ENCODE measurements around the gene CLRN3.

Gene CLRN3

DNA sequence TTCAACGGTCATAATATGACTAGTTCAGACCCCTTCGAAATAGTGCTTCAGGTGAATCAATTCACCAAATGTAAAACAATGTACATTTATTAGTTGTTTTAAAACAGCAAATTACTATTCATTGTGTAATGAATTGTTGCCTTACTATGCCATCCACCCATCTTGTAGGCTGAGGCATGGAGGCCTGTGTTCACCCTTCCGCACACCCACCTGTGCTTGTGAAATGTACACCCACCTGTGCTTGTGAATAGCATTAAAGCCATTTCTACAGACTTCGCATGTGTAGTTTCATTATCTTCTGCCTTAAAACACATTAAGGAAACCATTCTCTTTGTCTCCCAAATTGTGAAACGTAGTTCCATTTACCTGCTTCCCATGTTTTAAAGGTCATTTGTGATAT lies 16.8 kb downstream of the CLRN3 start:
- DNase-seq: no peak

DNA sequence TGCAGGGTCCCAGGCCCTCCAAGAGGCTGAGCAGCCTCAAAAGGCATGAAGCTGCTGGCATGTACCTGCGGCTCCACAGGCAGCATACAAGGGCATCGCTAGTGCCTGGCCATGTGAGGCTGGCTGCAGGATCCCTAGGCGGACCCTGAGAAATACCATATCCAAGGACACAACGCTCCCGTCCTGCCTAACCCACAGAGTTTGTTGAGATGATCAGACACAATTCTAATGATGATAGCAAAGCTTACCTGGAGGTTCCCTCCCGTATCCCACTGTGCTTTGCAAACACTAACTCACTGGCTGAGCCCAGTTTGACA lies 17.3 kb downstream of the CLRN3 start:
- DNase-seq: no peak

DNA sequence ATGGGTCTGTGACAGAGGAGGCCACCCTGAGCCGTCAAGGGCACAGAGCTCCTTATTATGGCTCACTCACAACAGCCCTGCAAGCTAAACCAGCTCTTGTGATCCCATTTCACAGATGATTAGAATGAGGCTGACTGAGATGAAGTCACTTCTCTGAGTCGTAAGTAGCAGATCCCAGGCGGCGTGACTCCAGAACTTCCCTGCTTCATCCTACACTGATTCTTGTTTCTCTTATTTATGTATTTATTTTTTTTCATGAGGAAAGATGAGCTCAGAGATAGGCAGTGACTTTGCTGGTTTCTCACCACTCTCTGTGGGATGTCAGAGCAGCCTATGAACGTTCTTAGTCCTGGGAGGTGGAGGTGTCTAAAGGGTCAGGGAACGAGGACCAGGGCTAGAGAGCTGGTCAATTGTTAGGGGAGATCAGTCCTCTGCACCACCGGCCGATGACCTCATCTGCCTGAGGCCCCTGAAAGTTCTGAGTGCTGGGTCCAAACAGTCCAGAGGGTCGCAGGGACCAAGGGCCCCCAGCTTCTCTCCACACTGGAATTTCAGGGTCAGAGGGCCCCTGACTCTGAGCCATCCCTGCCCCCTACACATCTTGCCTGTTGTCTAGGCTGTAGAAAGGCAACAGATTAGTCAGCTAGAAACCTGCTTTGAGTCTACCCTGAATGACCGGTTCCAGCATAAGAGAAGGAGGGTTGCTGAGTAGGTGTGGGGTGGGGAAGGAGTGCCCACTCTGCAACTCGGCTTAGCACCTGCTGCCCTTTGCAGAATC lies 17.9 kb downstream of the CLRN3 start:
- DNase-seq: no peak

DNA sequence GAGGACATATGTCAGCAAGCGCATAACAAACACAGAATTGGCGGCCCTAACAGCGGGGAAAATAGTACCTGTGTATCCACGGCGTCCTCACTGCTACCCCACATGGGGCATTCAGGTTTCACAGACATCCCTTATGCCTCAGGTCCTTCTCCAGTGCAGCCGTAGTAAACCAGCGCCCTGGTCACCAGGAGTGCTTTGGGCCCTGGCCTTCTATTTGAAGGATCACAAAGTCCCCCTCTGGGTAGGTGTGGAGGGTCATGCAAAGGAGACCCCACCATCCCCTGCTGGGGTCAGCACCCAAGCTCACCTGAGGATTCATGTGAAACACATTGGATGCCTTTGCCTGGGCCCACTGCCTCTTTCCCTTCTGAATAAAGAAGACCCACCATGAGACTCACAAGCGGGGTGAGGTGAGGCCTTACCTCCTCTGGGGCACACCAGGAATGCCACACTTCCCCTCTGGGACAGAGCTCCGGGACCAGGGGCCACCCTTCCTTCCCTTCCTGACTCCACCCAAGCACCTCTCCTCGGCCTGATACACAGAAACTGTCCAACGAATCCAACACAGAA lies 18.8 kb downstream of the CLRN3 start:
- DNase-seq: no peak

DNA sequence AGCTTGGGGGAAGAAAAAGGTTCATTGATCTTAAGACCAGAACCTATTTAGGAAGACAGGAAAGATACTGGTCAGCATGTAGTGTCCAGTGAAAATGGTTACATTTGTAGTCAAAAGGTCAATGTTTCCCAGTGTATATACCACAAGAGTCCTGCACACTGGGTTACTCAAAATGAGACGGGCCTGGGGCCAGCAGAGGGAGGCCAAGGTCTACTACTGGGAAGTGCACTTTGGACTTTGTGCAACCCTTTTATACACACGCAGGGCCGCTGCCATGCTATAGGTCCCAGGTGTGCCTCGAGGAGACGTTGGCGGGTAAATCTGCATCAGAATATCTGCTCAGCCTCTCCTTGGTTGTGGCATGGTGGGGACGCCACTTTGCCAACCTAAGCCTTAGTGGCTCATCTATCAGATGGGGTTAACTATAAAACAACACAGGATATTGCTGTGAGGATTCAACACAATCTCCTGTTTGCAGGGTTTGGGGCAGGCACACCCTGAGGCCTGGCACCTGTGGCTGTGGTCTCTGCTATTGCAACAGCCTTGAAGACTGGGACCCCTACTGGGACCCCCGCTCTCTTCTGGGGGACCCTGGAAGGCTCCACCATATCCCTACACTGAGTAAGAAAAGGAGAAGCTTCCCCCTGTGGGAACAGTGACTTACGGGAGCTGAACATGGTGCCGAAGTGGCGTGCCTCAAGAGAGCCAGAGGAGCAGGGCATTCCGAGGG lies 19.7 kb downstream of the CLRN3 start:
- DNase-seq: peak in 1 of 56 donors; percentile 9

DNA sequence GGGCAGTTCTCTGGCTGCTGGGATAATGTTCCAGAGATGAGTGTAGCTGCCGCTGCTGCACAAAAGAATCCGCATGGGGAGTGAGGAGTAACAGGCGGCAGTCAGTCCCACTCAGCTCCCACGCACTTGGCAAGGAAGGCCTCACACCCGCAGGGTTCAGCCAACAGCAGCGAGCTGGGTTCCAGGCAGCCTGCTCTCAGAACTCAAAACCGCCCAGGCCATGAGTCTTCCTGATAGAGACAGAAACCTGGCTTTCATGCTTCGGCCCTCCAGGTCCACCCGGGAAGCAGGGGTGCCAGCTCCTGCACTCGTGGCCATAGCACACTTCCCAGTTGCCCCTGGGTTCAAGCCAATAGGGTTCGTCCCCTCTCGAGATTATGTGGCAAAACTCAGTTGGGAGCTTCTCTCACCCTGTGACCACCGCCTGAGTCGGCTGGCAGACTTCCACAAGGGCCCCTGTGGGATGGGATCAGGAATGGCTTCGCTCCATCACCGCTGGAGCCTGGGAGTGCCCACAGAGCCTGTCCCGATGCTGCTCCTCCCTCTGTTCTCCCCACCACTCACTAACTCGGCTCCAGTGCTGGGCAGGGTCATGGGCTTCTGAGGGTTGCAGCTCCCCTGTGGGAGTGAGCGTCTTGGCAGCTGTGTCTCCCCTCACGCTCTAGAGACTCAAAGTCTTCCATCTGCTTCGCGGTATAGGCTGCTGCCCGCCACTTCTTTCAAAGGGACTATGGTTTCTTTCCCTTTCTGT lies 20.6 kb downstream of the CLRN3 start:
- no peak for DNase-seq

DNA sequence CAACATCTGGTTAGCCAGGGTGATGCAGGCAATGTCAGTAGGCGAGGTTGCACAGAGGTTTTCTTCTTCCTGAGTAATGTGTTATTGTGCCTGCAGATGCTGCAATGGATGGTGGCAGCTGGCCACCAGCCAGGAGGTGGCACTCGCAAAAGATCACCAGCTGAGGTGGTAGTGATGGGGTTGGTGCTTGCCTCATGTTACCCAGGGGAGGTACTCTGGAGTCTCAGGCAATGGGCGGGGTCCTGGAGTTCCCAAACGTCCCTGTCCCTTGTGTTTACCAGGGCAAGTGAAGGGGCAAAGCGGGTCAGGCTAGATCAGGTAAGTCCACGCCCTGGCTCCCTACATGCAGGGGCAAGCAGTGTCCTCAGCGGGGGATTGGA lies 21.1 kb downstream of the CLRN3 start:
- no peak for DNase-seq

DNA sequence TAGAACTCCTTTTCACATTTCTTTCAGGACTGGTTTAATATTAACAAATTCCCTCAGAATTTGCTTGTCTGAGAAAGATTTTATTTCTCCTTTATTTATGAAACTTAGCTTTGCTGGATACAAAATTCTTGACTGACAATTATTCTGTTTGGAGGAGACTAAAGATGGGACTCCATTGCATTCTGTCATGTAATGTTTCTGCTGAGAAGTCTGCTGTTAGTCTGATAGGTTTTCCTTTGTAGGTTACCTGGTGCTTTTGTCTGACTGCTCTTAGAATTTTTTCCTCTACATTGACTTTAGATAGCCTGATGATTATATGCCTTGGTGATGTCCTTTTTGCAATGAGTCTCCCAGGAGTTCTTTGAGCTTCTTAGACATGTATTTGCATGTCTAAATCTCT lies 23.4 kb downstream of the CLRN3 start:
- no peak for DNase-seq

DNA sequence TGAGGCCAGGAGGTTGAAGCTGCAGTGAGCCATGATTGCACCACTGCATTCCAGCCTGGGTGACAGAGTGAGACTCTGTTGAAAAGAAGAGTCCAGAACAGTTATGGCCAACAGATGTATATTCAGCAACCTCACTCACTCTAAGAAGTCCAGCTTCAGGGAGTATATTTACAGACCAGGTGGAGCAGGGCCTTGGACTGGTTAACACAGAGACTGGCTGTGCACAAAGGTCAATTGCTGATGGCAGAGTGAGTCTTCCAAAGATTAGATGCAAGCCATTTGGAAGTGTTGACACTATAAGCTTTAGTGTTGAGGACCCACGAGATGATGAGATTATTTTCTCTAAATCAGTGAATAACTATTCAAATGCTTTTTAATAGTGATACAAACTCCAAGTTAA lies 24.9 kb downstream of the CLRN3 start:
- no peak for DNase-seq

DNA sequence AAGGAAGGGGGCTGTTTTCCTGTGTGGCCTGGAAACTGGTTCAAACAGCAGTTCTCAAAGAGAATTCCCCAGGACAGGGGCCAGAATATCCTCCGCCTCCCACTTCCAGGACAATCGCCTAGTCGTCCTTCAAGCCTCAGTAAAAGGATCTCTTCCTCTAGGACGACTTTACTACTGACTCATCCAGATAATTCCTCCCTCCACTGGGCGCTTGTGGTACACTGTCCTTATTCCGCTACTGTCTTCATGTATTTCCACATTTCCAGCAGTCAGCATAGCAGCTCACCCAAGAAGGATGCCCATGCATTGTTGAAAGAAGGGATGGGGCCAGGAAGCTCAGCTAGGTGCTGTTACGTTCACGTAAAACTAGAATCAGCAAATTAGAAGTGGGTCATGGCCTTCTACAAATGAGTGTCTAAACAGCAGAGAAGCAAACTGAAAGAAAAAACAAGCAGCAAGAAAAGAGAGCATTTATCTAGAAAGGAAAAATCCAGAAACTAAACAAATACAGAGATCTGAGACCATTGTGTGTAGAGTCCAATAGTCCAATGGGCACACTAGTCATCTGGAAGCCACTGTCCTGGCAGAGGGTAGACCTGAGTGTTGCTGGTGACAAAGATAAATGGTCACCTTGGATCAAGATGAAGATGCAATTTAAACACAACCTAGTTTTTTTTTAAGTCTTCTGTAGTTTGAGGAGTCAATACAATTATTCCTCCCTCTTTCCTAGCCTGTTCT lies 26.3 kb downstream of the CLRN3 start:
- no peak for DNase-seq

DNA sequence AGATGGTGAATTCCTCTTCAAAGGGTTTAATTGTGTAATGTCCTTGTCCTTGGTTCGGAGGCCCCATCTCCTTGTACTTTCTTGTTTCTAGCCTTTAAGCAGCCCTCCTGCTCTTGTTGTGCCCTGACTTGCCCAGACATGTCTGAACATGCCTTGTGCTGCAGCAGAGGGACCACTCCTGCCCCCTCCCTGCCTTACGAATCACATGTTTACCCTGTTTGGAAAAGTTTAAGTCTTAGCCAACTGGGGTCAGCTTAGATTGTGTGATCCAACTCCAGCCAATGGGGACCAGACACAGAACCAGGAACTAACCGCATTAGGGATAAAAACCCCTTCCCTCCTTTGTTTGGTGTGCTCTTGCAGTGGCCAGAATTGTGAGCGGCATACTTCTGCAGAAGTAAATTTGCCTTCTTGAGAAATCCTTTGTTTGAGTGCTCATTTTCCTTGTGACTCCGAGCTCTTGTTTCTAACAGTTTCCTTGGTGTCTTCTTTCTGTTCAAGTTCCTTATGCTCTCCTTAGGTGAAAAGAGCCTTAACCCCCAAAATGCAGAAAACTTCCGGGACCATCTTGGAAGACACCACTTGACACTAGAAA lies 29.4 kb downstream of the CLRN3 start:
- no peak for DNase-seq

DNA sequence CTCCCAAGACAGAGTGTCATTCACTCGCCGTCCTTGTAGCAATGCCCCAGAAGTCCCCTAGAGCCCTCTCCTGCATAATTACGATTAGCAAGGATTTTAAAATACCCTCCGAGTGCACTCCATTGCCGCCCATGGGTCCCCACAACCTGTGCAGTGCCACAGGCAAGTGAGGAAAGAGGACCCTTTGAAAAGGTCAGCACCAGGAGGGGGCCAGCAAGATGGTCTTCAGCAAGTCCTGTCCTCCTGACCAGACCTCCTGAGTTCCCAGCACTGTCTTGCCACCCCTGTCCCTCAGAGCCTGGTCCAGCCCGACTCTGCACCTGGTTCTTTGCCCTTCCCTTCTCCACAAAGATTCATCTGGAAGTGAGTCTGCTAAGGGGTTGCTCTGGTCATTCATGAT lies 32.1 kb downstream of the CLRN3 start:
- DNase-seq: no peak

DNA sequence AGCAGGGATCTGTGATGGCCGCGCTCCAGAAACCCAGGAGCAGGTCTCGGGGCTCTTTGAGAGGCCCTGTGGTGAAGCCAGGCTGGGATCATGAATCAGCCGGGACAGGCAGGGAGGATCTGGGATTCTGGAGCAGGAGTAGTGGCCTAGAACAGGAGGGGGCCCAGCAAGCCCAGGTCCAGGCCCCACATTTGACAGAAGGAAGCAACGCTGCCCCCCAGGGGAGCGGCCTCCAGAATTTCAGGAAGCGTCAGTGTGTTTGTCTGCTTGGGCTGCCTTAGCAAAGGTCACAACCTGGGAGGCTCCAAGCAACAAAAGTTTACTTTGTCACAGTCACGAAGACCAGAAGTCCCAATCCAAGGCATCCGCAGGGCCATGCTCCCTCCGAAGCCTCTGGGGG lies 36.8 kb downstream of the CLRN3 start:
- DNase-seq: no peak

DNA sequence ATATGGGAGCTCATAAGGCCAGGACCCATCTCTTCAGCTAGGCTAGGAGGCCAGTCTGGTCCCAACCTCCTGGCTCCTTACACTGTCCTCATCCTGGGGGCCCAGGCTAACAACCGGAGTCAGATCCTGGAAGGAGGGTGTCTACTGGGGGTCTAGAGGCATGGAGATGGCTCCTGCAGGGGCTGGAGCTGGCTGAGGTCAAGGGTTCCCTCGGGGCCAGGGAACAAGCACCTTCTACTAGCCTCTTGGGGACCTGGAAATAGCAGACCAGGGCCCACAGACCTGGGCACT lies 37.2 kb downstream of the CLRN3 start:
- no peak for DNase-seq

DNA sequence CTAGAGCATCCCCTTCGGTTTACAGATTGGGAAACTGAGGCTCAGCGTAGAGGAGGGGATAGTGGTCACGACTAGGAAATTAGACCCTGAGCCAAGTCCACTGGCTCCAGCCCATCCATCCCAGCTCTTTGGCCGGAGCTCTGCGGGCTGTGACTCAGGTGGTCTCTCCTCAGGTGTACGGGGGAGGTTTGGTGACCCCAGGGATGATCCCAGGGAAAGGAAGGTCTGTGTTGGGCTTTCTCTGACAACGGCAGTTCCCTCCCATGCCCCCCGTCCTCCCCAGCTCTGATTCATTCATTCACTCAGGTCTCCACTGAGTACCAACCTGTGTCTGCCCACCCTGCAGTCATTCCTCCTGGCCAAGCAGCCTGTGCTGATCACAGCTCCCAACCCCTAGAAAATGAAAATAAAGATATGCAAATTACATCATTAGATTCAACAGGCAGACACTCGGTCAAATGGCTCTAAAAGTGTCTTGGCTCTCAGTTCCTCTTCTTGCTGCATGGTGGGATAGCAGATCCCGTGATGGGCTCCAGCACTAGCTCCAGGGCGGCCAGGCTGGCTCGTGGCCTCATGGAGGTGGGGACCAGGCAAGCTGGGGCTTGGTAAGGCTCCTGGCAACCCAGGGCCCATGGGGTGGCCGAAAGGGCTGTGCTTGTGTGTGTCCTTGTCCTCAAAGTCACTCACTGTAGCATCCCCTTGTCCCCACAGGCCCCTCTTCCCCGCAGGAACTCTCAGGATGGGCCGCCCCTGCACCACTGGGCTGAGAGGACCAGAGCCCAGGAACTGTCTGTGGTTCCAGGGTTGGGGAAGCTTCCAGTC lies 37.8 kb downstream of the CLRN3 start:
- peak in 2 of 56 donors; percentile 3 to 14 for DNase-seq

DNA sequence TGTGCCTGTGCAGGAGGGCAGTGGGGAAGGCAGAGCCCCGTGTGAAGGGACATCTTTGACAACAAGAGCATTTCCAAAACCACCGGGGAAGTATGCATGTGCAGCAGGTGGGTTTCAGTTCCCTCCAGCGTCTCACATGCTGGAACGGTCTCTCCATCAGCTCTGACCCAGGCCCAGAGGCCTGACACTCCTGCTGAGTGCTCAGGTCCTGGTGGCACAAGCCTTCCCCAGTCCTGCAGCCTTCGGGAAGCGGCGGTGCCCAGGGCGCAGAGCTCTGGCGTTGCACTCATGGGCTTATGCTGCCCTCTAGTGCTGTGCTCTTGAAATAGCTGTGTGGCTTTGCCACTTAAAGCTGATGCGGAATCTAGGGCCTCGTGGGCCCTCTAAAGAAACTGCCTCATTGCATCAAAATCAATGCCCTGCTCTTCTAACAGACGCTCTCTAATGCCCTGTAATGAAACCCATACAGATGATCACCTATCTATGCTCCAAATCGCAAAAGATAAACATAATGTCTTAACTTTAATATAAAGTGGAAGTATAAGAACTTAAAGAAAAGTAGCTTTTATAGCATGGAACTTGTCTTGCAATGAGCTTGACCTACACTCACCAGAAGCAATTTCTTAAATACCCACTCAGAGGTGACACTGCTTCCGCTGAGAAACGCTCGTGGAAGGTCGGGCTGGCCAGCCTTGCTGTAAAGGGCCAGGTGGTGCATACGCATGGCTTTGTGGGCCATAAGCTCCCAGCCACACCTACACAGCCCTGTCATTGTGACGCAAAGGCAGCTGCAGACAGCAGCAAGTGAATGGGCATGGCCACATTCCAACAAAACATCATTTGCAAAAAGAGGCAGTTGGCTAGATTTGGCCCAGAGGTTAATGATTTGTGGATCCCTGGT lies 38.6 kb downstream of the CLRN3 start:
- peak in 52 of 56 donors; percentile 9 to 84 (median 53) for DNase-seq

DNA sequence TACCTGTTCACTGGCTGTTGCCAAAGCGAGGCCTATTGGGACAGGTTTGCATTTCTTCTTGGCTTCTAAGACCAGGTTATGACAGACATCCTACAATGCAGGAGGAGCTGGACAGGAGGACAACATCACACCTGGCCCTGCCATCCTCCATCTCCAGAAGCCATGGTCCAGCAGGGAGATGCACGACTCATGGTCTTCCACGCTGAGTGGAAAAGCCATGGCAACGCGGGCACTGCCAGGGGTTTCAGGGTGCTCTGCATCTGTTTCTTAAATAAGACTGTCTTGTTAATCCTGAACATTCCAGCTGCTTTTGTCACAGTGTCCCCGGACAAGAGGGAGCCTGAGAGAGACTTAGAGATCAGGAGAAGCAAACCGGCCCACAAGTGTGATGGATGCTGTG lies 40.3 kb downstream of the CLRN3 start:
- no peak for DNase-seq

DNA sequence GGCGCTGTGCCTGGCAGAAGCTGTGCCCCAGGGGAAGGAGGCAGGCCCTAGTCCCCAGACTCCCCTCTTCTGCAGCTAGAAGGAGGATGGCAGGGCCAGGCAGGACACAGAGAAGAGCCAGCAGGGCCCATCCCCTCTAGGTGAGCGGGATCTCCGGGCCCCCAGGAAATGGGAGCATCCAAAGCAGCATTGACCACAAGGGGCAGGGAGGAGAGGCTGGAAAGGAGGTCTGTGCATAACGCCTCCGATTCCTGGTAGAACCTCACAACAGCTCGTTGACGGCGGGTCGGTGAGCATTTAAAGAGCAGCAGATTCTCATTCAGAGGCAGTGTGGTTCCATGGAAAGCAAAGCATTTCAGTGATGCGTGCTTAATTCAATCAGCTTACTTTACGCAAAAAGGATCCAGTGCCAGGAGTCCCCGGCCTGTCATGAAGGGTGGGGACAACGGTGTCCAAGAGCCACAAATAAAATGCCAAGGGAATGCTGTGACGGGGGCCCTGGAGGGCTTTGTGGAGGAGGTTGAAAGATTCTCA lies 41.0 kb downstream of the CLRN3 start:
- no peak for DNase-seq

DNA sequence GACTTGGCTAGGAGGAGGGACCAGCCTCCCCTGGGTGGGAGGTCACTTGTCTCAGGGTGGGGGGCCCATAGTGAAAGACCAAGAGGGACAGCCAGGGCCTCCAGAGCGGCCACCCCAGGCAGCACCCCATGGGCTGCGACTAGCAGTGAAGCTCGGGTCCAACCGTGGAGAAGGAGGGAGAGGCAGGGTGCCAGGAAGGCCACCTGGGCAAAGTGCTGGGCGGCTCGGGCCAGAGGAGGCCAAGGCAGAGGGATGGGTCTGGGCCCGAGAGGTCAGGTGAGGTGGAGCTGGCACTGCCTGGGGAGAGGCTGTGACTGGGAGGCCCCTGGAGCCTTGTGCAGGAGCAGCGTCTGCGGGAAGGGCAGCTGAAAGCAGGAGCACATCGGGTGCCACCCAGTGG lies 41.8 kb downstream of the CLRN3 start:
- DNase-seq: no peak

All from nucleus accumbens (tissue), 56 donors.